H1 (cell line): ENCODE data around the gene PLCB2. TPM values are rescaled to one million over a fixed set of nuclear protein-coding genes. Genes with fewer than 3 reads are reported as not detected.

ENCODE experiments used
- ATF2 ChIP-seq: IDR thresholded peaks from 2 replicates; pipeline ENCODE4 v1.6.1; 2012; ENCODE audit warnings: low read length, inconsistent platforms
- CBX8 ChIP-seq: fragments of 300-800, 300-1000 bp; sonication (generic); IDR thresholded peaks from 2 replicates; pipeline ENCODE4 v1.7.1; 2016; ENCODE audit warnings: low read depth, low read length, borderline replicate concordance
- KDM4A ChIP-seq: IDR thresholded peaks from one replicate; pipeline ENCODE4 v1.7.1; 2012; ENCODE audit warnings: low read depth, mild to moderate bottlenecking, moderate library complexity, low read length, inconsistent platforms; ENCODE audit not compliant: severe bottlenecking
- MAX ChIP-seq: IDR thresholded peaks from 2 replicates; pipeline ENCODE4 v1.6.1; 2012; ENCODE audit warnings: inconsistent platforms
- SAP30 ChIP-seq: fragments of 300-600 bp; sonication (generic); IDR thresholded peaks from 2 replicates; pipeline ENCODE4 v1.7.1; 2012; ENCODE audit warnings: low read length, moderate library complexity, mild to moderate bottlenecking, inconsistent platforms; ENCODE audit not compliant: insufficient read depth, insufficient replicate concordance
- TAF1 ChIP-seq: IDR thresholded peaks from 2 replicates; pipeline ENCODE4 v1.6.1; 2011; ENCODE audit warnings: mild to moderate bottlenecking, low read depth, low read length
- polyA plus RNA-seq, 7 experiments: library from polyadenylated mRNA; depleted of rRNA in 3 of 7; stranded (reverse) in 5 of 7; unstranded in 2 of 7; fragments of >200 nt in 5 of 7; fragments of 200-250 nt in 2 of 7; gene quantifications; 1 replicate in 5 of 7; 2 replicates in 1 of 7; 4 replicates in 1 of 7; pipeline versions ENCODE4 v1.2.1 to v1.2.3, GENCODE V29; 2011 to 2013; ENCODE audit warnings: missing spikeins in 2 of 7, mixed read lengths in 2 of 7
- total RNA-seq: library from RNA; stranded (reverse); fragmentation: NEBNext Ultra II Directional; extraction: Animal tissue kit (Norgen Biotek cat#: 25700); gene quantifications from 2 replicates; pipeline ENCODE4 v1.2.1, GENCODE V29; 2021

PLCB2 gene
- total and polyA plus RNA-seq, 2 of the 8 experiments (the other 6 are each of a cell fraction or from before 2014, with no cell fraction given): 7.2 to 8.4 TPM

GRCh38 chr15:40240619-40241221 is 67.0 kb downstream of the PLCB2 start (continued):
- TF ChIP-seq ATF2 (no peak), TAF1 (no peak), CBX8 (no peak), SAP30 (no peak), KDM4A (no peak), MAX (no peak)
- TF ChIP-seq, all 59 proteins: peak for 0
